ENCODE measurements around the gene DLGAP1. TPM values are rescaled to one million over a fixed set of nuclear protein-coding genes. Genes with fewer than 3 reads are reported as not detected.

Gene DLGAP1
- total RNA-seq, 3 donors from 2014 or later: 0.96 to 17.6 (median 5.2) TPM

DNA sequence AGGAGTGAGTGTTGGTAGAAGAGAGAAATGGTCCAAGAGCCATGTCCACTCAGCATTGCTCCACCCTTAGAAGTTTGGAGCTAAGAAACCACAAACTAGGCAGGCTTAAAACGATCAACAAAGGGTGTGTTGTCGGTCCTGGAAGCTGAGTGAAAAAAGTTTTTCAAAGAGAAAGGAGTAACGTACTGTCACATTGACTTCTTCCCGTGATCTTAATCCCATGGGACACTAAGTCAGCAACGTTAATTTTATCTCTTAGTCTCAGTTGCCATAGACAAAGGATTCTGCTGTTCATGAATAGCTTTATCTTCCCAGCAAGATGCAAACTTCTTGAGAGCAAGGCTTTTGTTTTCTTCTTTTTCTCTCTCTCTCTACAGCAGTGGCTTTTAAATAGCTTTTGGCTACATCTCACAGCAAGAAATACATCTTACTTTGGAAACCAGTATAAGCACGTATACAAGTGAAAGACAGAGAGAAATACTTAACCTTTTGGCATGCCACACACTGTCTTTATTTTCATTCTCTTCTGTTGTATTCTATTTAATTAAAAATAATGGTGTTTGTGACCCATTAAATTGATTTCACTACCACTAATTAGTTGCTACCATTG is 627.8 kb downstream of the DLGAP1 start:
- Histone ChIP-seq H3K27ac (no peak overlapping the region), H3K27me3 (no peaks in the 10 kb centered on the region), H3K4me1 (no peaks in the 10 kb centered on the region), H3K9me3 (no peaks in the 10 kb centered on the region), H3K4me3 (no peak overlapping the region), H3K36me3 (no peaks in the 10 kb centered on the region)
- TF ChIP-seq, protein P1, sequence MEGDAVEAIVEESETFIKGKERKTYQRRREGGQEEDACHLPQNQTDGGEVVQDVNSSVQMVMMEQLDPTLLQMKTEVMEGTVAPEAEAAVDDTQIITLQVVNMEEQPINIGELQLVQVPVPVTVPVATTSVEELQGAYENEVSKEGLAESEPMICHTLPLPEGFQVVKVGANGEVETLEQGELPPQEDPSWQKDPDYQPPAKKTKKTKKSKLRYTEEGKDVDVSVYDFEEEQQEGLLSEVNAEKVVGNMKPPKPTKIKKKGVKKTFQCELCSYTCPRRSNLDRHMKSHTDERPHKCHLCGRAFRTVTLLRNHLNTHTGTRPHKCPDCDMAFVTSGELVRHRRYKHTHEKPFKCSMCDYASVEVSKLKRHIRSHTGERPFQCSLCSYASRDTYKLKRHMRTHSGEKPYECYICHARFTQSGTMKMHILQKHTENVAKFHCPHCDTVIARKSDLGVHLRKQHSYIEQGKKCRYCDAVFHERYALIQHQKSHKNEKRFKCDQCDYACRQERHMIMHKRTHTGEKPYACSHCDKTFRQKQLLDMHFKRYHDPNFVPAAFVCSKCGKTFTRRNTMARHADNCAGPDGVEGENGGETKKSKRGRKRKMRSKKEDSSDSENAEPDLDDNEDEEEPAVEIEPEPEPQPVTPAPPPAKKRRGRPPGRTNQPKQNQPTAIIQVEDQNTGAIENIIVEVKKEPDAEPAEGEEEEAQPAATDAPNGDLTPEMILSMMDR (IDR thresholded peaks at IDR 0.05): no peak
- no peak for TF ChIP-seq POLR2AphosphoS5 (IDR thresholded peaks at IDR 0.05)
- TF ChIP-seq POLR2A (IDR thresholded peaks at IDR 0.05): no peak
- DNase-seq (ENCODE audit: low spot score in 2 of 2): no peak
- intact Hi-C loops (cut with DNase I; ENCODE audit: low total_unique reads): no loop called here

DNA sequence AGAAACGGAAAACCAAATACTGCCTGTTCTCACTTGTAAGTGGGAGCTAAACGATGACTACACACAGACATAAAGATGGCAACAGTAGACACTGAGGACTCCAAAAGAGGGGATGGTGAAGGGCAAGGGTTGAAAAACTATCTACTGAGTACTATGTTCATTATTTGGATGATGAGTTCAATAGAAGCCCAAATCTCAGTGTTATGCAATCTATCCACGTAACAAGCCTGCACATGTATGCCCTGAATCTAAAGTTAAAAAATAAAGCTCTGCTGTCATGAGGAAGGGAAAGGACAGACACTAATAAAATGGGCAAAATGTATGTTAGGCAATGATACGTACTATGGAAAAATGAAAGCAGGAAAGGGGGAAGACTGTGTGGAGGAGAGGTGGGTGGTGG is 629.1 kb downstream of the DLGAP1 start:
- Histone ChIP-seq H3K4me3 (no peak overlapping the region), H3K27me3 (no peaks in the 10 kb centered on the region), H3K27ac (no peak overlapping the region), H3K4me1 (no peaks in the 10 kb centered on the region), H3K9me3 (no peaks in the 10 kb centered on the region), H3K36me3 (no peaks in the 10 kb centered on the region)
- intact Hi-C loops (cut with DNase I; ENCODE audit: low total_unique reads): no loop called here
- TF ChIP-seq, protein P1 (IDR thresholded peaks at IDR 0.05): no peak
- no peak for TF ChIP-seq POLR2AphosphoS5 (IDR thresholded peaks at IDR 0.05)
- no peak for TF ChIP-seq POLR2A (IDR thresholded peaks at IDR 0.05)
- no peak for DNase-seq (ENCODE audit: low spot score in 2 of 2)

DNA sequence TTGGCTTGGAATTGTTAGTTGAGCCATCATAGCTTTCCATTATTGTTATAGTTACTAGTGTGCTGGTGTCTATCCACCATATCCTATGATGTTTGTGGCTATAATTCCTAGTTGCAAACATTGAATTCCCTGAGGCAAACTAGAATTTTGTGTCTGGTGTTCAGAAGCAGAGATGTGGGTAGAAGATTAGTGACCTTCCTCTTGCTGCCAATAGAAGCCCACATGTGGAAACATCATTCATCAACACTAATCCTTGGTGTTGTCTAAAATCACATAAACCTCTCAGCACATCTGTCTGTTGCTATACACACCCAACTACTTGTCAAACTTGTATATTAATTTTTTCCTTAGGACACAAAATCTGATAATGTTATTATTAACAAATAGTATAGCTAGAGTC is 631.0 kb downstream of the DLGAP1 start:
- no peak overlapping the region for H3K27ac ChIP-seq
- no peaks in the 10 kb centered on the region for H3K4me1 ChIP-seq
- H3K36me3 ChIP-seq: no peaks in the 10 kb centered on the region
- H3K27me3 ChIP-seq: no peaks in the 10 kb centered on the region
- intact Hi-C loops (cut with DNase I; ENCODE audit: low total_unique reads): no loop called here
- H3K9me3 ChIP-seq: no peaks in the 10 kb centered on the region
- no peak for TF ChIP-seq POLR2A (IDR thresholded peaks at IDR 0.05)
- TF ChIP-seq, protein P1 (IDR thresholded peaks at IDR 0.05): no peak
- no peak for TF ChIP-seq POLR2AphosphoS5 (IDR thresholded peaks at IDR 0.05)
- DNase-seq (ENCODE audit: low spot score in 2 of 2): no peak
- no peak overlapping the region for H3K4me3 ChIP-seq

DNA sequence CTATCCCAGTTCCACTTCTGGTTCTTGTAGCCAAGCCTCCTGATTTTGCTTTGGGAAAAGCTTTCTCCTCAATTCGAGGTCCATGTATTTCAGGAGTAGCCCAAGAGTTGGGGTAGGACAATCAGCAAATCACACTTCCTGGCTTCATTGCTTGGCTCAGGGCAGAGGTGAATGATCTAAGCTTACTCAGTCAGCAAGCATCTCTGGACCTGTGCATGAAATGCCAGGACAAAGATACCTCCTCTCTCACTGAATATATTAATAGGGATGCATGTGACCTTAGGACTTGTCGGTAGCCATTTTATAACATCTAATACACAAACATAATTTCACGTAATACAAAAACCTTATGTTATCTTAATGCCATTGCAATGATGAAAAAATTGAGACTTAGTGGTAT is 632.0 kb downstream of the DLGAP1 start:
- Histone ChIP-seq H3K4me1 (no peaks in the 10 kb centered on the region), H3K36me3 (no peaks in the 10 kb centered on the region), H3K4me3 (no peak overlapping the region), H3K27ac (no peak overlapping the region), H3K9me3 (no peaks in the 10 kb centered on the region), H3K27me3 (no peaks in the 10 kb centered on the region)
- no peak for TF ChIP-seq POLR2A (IDR thresholded peaks at IDR 0.05)
- TF ChIP-seq, protein P1 (IDR thresholded peaks at IDR 0.05): no peak
- TF ChIP-seq POLR2AphosphoS5 (IDR thresholded peaks at IDR 0.05): no peak
- no peak for DNase-seq (ENCODE audit: low spot score in 2 of 2)
- intact Hi-C loops (cut with DNase I; ENCODE audit: low total_unique reads): no loop called here

DNA sequence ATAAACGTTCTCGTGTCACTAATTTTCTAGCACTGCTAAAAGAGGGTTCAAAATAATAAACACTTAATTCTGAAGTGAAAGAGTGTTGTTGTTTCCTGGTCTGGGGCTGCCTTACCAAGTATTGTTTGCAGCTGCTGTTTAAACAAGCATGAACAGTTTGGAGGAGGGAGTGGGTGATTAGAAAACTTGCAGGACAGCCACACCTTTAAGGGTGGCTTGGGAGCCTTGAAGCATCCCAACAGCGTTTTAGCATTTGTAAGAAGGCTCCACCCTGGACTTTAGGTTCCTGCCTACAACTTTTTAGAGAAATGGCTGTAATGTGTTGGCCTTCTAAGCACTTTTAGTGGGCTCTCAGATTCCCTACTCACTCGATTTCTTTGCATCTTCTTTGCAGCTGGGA is 633.6 kb downstream of the DLGAP1 start:
- H3K4me1 ChIP-seq: no peaks in the 10 kb centered on the region
- no peak for DNase-seq (ENCODE audit: low spot score in 2 of 2)
- H3K9me3 ChIP-seq: no peaks in the 10 kb centered on the region
- intact Hi-C loops (cut with DNase I; ENCODE audit: low total_unique reads): no loop called here
- TF ChIP-seq POLR2AphosphoS5 (IDR thresholded peaks at IDR 0.05) (no peak), POLR2A (IDR thresholded peaks at IDR 0.05) (no peak)
- TF ChIP-seq, protein P1 (IDR thresholded peaks at IDR 0.05): no peak
- H3K36me3 ChIP-seq: no peaks in the 10 kb centered on the region
- H3K27ac ChIP-seq: no peak overlapping the region
- no peaks in the 10 kb centered on the region for H3K27me3 ChIP-seq
- no peak overlapping the region for H3K4me3 ChIP-seq

All from breast epithelium (tissue), 4 donors.